GM21515 (cell line): ENCODE results near the gene PAQR5.
"Not testable (repeated sequence)": the region's sequence is repeated elsewhere in the genome, so short reads cannot be mapped to it uniquely, and the experiment has no call there.

ENCODE experiments used
- ATAC-seq: cut with Tn5 transposase; IDR thresholded peaks from one replicate; pipeline ENCODE4 v1.9.1; 2021; ENCODE audit not compliant: unreplicated experiment

Gene PAQR5

GRCh38 chr15:69292826-69293420 is 5.8 kb upstream of the PAQR5 start:
- no peak for ATAC-seq

DNA sequence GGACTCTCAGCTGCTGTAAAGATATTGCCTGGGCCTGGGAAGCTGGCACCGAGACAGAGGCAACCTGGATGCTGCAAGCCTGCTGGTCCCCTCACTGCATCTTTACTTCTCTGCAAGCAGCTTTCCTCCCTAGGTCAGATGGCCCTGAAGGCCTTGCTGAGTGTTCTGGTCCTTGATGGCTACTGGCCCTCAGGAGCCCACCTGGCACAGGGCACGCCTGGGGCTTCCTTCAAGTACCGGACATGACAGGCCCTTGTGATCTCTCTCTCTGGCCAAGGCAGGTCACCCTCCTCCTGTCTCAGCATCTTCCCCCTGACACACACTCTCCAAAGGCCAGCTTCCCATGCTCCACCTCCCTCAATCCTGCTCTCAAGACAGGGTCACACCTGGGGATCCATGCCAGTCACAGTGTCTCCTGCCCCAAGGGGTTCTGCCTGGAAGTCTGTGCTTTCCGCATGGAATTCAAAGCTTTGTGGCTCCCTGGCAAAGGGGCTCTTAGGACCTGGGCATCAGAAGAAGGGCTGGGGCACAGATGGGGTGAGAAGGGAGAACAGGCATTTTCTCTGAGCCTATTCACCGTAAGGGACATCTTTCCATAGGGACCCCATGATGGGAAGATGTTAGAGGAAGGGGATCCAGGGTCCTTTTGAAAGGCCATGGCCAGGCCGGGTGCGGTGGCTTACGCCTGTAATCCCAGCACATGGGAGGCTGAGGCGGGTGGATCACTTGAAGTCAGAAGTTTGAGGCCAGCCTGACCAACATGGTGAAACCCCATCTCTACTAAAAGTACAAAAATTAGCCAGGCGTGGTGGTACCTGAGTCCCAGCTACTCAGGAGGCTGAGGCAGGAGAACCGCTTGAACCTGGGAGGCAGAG is 4.7 kb upstream of the PAQR5 start:
- ATAC-seq: no peak

- ATAC-seq: no peak
These were observed 2.1 kb upstream of the PAQR5 start for GRCh38 chr15:69296606-69297005.

- ATAC-seq: no peak
These were observed 914 bp upstream of the PAQR5 start for GRCh38 chr15:69297642-69298353.

- no peak for ATAC-seq
These were observed 387 bp upstream of the PAQR5 start for GRCh38 chr15:69298354-69298696.

DNA sequence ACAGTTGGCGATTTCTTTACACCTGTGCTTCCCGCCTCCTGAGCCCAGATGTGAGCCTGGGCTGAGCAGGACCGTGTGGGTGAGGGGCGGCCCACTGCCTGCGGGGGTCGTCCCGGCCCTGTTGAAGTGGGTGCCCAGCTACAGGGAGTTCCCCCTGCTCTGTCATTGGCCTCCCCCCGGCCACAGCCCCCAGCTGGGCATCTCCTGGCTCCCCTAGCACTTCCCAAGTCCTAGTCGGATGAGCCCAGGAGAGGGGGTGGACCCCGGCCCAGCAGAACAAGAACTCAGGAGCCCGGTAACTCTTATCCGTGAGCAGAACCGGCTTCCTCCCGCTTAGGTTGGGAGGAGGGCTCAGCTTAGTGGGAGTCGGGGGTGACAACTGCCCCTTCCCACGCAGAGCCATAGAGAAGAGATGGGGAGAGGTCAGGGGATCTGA is 757 bp downstream of the PAQR5 start:
- ATAC-seq: no peak

DNA sequence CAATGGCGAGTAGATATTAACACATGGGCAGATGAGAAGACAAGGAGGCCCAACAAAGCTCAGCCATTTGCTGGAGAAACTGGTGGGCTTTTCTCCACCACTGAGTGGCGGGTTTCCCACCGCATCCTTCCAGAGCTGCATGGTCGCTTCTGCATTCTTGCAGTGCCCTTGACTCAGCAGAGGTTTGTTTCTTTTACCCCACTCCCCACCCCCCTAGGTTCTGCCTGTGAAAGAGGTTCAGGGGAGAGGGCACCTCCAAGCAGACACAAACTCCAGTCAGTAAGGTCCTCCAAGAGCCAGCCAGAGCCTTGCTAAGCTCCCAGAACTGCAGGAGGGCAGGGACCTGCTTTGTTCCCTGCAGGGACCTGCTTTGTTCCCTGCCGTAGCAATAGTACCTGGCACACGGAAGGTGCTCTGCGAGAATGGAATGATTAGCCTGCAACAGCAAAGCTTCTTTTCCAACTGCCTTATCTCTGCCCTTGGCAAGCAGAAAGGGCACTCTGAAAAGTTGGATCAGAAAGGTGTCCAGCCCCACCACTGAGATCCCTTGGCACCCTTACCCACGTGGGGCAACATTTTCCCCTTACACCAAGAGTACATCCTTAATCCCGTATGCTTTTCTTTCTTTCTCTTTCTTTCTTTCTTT is 1.4 kb downstream of the PAQR5 start:
- no peak for ATAC-seq

- not testable (repeated sequence) for ATAC-seq
These were observed 2.4 kb downstream of the PAQR5 start for GRCh38 chr15:69301101-69301500.

DNA sequence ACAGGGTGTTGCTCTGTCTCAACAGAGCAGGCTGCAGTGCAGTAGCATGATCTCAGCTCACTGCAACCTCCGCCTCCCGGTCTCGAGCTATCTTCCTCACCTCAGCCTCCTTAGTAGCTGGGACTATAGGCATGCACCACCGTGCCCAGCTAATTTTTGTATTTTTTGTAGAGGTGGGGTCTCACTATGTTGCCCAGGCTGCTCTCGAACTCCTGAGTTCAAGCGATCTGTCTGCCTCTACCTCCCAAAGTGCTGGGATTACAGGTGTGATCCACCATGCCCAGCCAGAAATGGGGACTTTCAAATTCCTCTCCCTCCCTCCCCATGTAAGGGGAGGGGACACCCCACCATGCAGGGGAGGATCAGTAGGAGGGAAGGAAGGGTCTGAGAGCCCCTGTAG is 3.4 kb downstream of the PAQR5 start:
- ATAC-seq: not testable (repeated sequence)

- ATAC-seq: no peak
These were observed 4.2 kb downstream of the PAQR5 start for GRCh38 chr15:69302929-69303328.

DNA sequence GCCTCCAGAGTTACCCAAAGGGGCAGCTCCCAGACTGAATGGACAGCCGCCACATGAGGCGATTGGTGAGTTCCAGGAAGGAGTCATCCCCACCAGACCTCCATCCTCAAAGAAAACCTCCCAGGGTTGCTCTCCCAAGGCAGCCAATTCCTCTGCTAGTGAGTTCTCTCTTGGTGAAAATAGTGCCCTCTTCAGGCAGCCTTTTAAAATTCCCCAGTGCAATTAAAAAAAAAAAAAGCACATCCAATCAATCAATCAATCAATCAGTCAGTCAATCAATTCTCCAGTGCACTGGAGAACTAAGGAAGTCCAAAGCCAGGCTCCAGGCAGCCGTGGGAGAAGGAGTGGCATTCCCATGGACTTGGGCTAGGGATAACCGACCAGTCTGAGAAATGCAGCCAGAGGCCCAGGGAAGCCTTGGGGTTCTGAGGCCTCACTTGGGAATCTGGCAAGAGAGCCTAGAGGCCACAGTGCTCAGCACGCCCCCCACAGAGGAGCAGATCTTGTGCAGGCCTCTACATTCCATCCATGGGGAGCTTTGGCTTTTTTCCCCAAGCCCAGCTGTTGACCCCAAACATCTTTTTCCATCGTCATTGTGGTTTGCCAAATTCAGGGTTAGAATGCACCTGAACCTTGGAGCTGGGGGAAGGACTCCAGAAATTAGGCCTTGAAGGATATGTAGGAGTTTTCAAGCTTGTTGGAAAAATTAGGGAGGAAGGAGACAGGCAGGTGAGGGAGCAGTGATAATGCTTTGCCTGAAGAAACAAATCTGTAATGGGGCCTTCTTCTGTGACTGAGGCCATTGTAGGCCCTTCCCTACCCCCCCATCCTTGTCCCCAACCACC is 4.8 kb downstream of the PAQR5 start:
- ATAC-seq: no peak

- no peak for ATAC-seq
These were observed 5.5 kb downstream of the PAQR5 start for GRCh38 chr15:69304182-69304545.

DNA sequence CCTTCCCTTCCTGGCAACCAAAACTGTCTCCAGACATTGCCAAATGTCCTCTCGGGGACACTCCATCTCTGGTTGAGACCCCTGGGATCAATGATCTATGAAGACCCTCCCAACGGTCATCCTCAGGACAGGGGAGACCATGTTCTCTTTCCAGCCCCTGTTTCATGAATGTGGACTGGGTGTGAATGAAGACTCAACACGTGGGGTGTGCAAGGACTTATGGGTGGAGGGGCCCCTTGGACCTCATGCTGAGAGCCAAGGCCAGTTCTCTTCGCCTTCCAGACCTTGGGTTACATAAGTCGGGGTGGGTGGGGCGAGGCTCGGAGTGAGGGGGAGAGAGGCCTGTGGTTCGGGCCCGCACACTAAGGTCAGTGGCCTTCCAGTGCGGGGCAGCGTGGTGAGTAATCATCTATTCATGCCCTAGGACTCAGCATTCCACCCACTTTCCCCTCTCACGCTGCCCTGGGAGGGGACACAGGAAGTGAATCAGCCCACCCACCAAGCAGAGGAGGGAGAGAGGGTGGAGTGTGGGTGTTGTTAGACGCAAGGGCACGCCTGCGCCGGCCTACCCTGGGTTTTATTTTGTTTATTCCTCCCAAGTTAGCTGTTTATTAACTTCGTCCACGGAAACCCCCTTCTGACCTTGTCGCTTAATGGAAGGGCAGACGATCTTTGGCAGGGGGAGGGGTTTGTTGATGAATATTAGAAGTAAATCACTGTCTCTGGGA is 6.7 kb downstream of the PAQR5 start:
- ATAC-seq: no peak

- no peak for ATAC-seq
These were observed 7.3 kb downstream of the PAQR5 start for GRCh38 chr15:69305933-69306568.

DNA sequence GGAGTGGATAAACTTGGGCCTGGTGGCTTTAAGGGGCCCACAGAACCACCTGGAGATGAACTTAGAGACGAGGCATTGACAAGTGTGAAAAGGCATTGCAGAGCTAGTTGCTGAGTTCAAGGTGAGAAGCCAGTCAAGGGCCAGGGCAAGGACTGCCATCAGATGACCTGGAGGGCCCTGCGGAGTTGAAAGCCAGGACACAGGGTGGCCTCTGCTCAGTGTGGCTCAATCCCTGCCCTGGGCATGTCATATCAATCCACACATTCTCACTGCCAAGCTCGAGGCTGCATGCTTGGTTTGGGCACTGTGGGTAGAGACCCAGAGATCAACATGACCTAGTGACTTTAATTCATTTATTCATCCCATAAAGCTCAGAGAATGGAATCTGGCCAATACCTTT is 9.2 kb downstream of the PAQR5 start:
- no peak for ATAC-seq

- no peak for ATAC-seq
These were observed 10.2 kb downstream of the PAQR5 start for GRCh38 chr15:69308949-69309348.

DNA sequence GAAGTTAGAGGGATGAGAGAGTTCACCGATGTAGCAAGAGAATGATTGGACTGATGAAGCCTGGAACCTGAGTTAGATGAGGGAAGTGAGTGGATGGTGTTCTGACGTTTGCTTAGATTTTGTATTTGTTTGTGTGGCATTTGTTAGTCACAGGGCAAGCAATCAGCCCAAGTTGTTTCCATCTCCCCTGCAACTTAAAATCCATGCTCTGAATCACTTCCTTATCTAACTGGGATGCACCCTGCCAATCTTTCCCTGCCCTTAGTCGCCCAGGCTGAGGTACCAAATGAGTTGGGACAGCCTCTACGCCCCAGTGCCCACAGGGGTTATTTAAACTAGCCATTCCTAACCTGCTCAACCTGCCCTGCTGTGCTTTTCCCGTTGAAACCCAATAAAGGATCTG is 12.6 kb downstream of the PAQR5 start:
- ATAC-seq: no peak

DNA sequence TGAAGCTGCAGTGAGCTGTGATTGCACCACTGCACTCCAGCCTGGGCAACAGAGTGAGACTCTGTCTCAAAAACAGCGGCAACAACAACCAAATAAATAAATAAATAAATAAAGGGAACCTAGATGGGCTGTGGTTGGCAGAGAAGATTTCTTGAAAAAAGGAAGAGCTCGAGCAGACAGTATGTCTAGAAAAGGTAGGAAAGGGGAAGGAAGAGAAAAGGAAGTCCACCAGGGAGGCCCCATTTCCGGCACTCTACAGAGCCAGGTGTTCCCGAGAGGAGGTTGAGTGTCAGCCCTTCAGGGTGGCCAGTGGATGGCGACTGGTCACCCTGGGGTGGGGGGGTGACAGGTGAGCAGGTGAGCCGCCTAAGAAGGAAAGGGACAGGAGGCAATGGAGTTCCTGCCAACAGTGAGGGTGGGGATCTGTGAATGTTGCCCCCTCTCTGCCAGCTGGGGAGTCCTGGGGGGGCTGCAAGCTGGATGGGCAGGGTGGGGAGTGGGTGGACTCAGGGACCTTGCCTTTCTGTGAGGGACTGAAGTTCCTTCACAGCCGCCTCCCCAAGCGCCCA is 14.8 kb downstream of the PAQR5 start:
- no peak for ATAC-seq

- ATAC-seq: no peak
These were observed 15.4 kb downstream of the PAQR5 start for GRCh38 chr15:69314131-69314530.
